SK-N-SH (cell line): ENCODE data around the gene DUSP5. TPM values are rescaled to one million over a fixed set of nuclear protein-coding genes. Genes with fewer than 3 reads are reported as not detected.
A peak's percentile ranks its signal among the peaks of the same experiment; 100 is the strongest.
"Not testable (repeated sequence)": the region's sequence is repeated elsewhere in the genome, so short reads cannot be mapped to it uniquely, and the experiment has no call there.

Experiments used
- CTCF ChIA-PET: fragments of 300-600, 350-600 bp; formaldehyde crosslinking; extraction: SDS; loops from one replicate; lab custom pipeline; 2021; lab: Yijun Ruan, JAX
- POLR2A ChIA-PET: fragments of 350-600 bp; sonication (Branson Sonifier 250); formaldehyde crosslinking; extraction: SDS; loops from one replicate; lab custom pipeline; 2020; ENCODE audit warnings: antibody characterized with exemption, inconsistent platforms; lab: Yijun Ruan, JAX
- DNase-seq: peaks from one replicate; pipeline ENCODE4 v3.0.0; 2012
- H2AFZ ChIP-seq: fragments of 200-600 bp; sonication (generic); 2 replicates; pipeline ENCODE4 v1.8.1; 2016; ENCODE audit warnings: antibody characterized with exemption, mild to moderate bottlenecking, low read depth
- H3F3A ChIP-seq: fragments of 200-600 bp; sonication (generic); replicated peaks from 2 replicates; pipeline ENCODE3; 2016; ENCODE audit warnings: antibody characterized with exemption, mild to moderate bottlenecking; ENCODE audit not compliant: insufficient read depth
- H3K27ac ChIP-seq, 2 experiments: fragments of 200-500 bp in 1 of 2; fragments of 200-600 bp in 1 of 2; sonication (Bioruptor generic) in 1 of 2; sonication (generic), shearing (Covaris generic) in 1 of 2; 2 replicates each; pipeline versions ENCODE4 v1.5.1 to v1.6.1; 2014 to 2016; ENCODE audit warnings: low read depth in 2 of 2, inconsistent platforms in 1 of 2, low read length in 1 of 2, mild to moderate bottlenecking in 1 of 2, mixed read lengths in 1 of 2
- H3K27me3 ChIP-seq: fragments of 200-600 bp; sonication (generic), shearing (Covaris generic); 2 replicates; pipeline ENCODE4 v1.6.1; 2016; ENCODE audit warnings: mixed run types; ENCODE audit not compliant: insufficient read depth
- H3K36me3 ChIP-seq, 2 experiments: fragments of 200-500 bp in 1 of 2; fragments of 200-600 bp in 1 of 2; sonication (Bioruptor generic) in 1 of 2; sonication (generic) in 1 of 2; replicated peaks in 1 of 2; 2 replicates each; pipeline versions ENCODE3 to v1.5.1; 2014 to 2016; ENCODE audit warnings: low read length in 1 of 2, mild to moderate bottlenecking in 1 of 2; ENCODE audit not compliant: insufficient read depth in 2 of 2, control insufficient read depth in 1 of 2
- H3K4me1 ChIP-seq, 2 experiments: fragments of 200-500 bp in 1 of 2; fragments of 200-600 bp in 1 of 2; sonication (Bioruptor generic) in 1 of 2; sonication (generic), shearing (Covaris generic) in 1 of 2; 2 replicates each; pipeline versions ENCODE4 v1.5.1 to v1.6.1; 2014 to 2016; ENCODE audit warnings: low read depth in 1 of 2, low read length in 1 of 2, mixed run types in 1 of 2; ENCODE audit not compliant: insufficient read depth in 2 of 2, control insufficient read depth in 1 of 2
- H3K4me2 ChIP-seq: fragments of 200-600 bp; sonication (generic), shearing (Covaris generic); 2 replicates; pipeline ENCODE4 v1.6.1; 2017; ENCODE audit warnings: mixed run types
- H3K4me3 ChIP-seq, 2 experiments: fragments of 200-500 bp in 1 of 2; fragments of 200-600 bp in 1 of 2; sonication (Bioruptor generic) in 1 of 2; sonication (generic), shearing (Covaris generic) in 1 of 2; 2 replicates each; pipeline versions ENCODE4 v1.5.1 to v1.8.1; 2014 to 2016; ENCODE audit warnings: low read depth in 2 of 2, inconsistent platforms in 1 of 2, low read length in 1 of 2, mild to moderate bottlenecking in 1 of 2, mixed read lengths in 1 of 2, moderate library complexity in 1 of 2
- H3K79me2 ChIP-seq: fragments of 200-600 bp; sonication (generic); 2 replicates; pipeline ENCODE4 v1.8.1; 2017; ENCODE audit warnings: mild to moderate bottlenecking; ENCODE audit not compliant: insufficient read depth
- H3K9ac ChIP-seq: fragments of 200-600 bp; sonication (generic); 2 replicates; pipeline ENCODE4 v1.6.1; 2017; ENCODE audit warnings: mixed run types
- H3K9me2 ChIP-seq: fragments of 200-600 bp; sonication (generic); 2 replicates; pipeline ENCODE4 v1.6.1; 2017; ENCODE audit warnings: mixed run types
- H3K9me3 ChIP-seq: fragments of 200-600 bp; sonication (generic); 2 replicates; pipeline ENCODE4 v1.6.1; 2017; ENCODE audit warnings: mixed run types, mild to moderate bottlenecking, moderate library complexity
- H4K20me1 ChIP-seq: fragments of 200-600 bp; sonication (generic); 2 replicates; pipeline ENCODE4 v1.6.1; 2017; ENCODE audit warnings: mild to moderate bottlenecking, mixed run types; ENCODE audit not compliant: insufficient read depth
- EP300 ChIP-seq, 2 experiments: IDR thresholded peaks; 2 replicates each; pipeline versions ENCODE4 v1.4.0 to v1.6.1; 2012; ENCODE audit warnings: borderline replicate concordance in 1 of 2, low read depth in 1 of 2, low read length in 1 of 2
- FOXJ3 ChIP-seq: sonication (generic); formaldehyde crosslinking; IDR thresholded peaks from 2 replicates; pipeline ENCODE4 v1.5.1; 2020; ENCODE audit warnings: mild to moderate bottlenecking, missing genetic modification reagents
- GATA2 ChIP-seq: sonication (generic); formaldehyde crosslinking; IDR thresholded peaks from 2 replicates; pipeline ENCODE4 v1.5.0; 2020; ENCODE audit warnings: mild to moderate bottlenecking, missing genetic modification reagents
- JUND ChIP-seq: IDR thresholded peaks from 2 replicates; pipeline ENCODE4 v1.4.0; 2012
- MEF2A ChIP-seq: IDR thresholded peaks from 2 replicates; pipeline ENCODE4 v1.4.0; 2012; ENCODE audit warnings: low read depth, borderline replicate concordance
- MXI1 ChIP-seq: IDR thresholded peaks from 2 replicates; pipeline ENCODE4 v1.6.1; 2012; ENCODE audit warnings: mild to moderate bottlenecking, low read depth, low read length, improper control_type of control experiment
- NFIC ChIP-seq: IDR thresholded peaks from 2 replicates; pipeline ENCODE4 v1.4.0; 2012; ENCODE audit warnings: borderline replicate concordance
- POLR2AphosphoS5 ChIP-seq: IDR thresholded peaks from 2 replicates; pipeline ENCODE4 v1.6.1; 2012; ENCODE audit warnings: low read depth, low read length
- SMC3 ChIP-seq: IDR thresholded peaks from 2 replicates; pipeline ENCODE4 v1.6.1; 2012; ENCODE audit warnings: low read depth, low read length, improper control_type of control experiment
- TAF1 ChIP-seq: IDR thresholded peaks from 2 replicates; pipeline ENCODE4 v1.6.1; 2012; ENCODE audit warnings: low read depth, mild to moderate bottlenecking, low read length, moderate library complexity, borderline replicate concordance
- USF2 ChIP-seq: fragments of 150-350 bp; IDR thresholded peaks from 2 replicates; pipeline ENCODE4 v1.6.1; 2017; ENCODE audit warnings: antibody characterized with exemption, low read length, low read depth, borderline replicate concordance
- WGBS: methylation state at CpG from one replicate; pipeline ENCODE4 v1.1.6; 2017; ENCODE audit warnings: low lambda C conversion rate; 5-methylcytosine and 5-hydroxymethylcytosine counted together
- polyA plus RNA-seq, 3 experiments: library from polyadenylated mRNA; depleted of rRNA; stranded (reverse); fragments of >200 nt; gene quantifications; 2 replicates each; pipeline ENCODE4 v1.2.3, GENCODE V29; 2012

DUSP5 gene
- polyA plus RNA-seq, 1 of the 3 experiments (the other 2 are of a cell fraction) = 52.0 TPM

- WGBS = 81% methylated on average over 4 of the region's 5 CpGs
- CTCF ChIA-PET = no interaction called here
- H3K9ac ChIP-seq = peak overlapping the region; percentile 32; the same call in 1 of the 2 replicates
These were observed 30.7 kb downstream of the DUSP5 start for GRCh38 chr10:110528224-110528996.

GRCh38 chr10:110528997-110529524, 31.4 kb downstream of the DUSP5 start:
- H3K4me1 ChIP-seq = peaks cover 8 to 57% of the 10 kb centered on the region in 2 experiments; a peak in 3 of 4 replicates
- H3K9ac ChIP-seq, H3K9me2 ChIP-seq, H3K4me3 ChIP-seq, H4K20me1 ChIP-seq, POLR2A ChIA-PET, H3K79me2 ChIP-seq, DNase-seq, H3K27me3 ChIP-seq, H2AFZ ChIP-seq, H3K36me3 ChIP-seq, H3K9me3 ChIP-seq: not testable (repeated sequence)
- H3K4me2 ChIP-seq = peak overlapping the region; percentile 24
- CTCF ChIA-PET = interaction anchor here (0.7 kb wide), 1 partner anchor 19 kb away, joined by 3 read pairs; no protein-coding TSS in a partner anchor
- H3K27ac ChIP-seq = peak overlapping the region in 1 of 2 experiments; percentile 76; a peak in 2 of 4 replicates
- H3F3A ChIP-seq = peaks cover 38% of the 10 kb centered on the region
- 83% methylated on average over 8 of the region's 8 CpGs for WGBS

More at GRCh38 chr10:110528224-110528996, 30.7 kb downstream of the DUSP5 start:
- Histone ChIP-seq H3K36me3 (no peaks in the 10 kb centered on the region), H3F3A (peaks cover 38% of the 10 kb centered on the region), H3K9me2 (no peaks in the 10 kb centered on the region), H3K9me3 (no peaks in the 10 kb centered on the region), H4K20me1 (no peaks in the 10 kb centered on the region), H3K27ac (peak overlapping the region; percentile 41 to 76; a peak in 3 of 4 replicates), H2AFZ (peak overlapping the region; percentile 82; the same call in 1 of the 2 replicates), H3K27me3 (no peaks in the 10 kb centered on the region), H3K79me2 (no peaks in the 10 kb centered on the region; the same call in 1 of the 2 replicates), H3K4me3 (no peak overlapping the region), H3K4me1 (peaks cover 8 to 57% of the 10 kb centered on the region in 2 experiments; a peak in 3 of 4 replicates), H3K4me2 (peak overlapping the region; percentile 39)
- no peak for TF ChIP-seq MEF2A
- 0 out of 2 replicates have a peak, but pooled peaks have one; percentile 3 for TF ChIP-seq NFIC
- no peak for TF ChIP-seq POLR2AphosphoS5
- TF ChIP-seq TAF1 = no peak
- TF ChIP-seq SMC3 = no peak
- POLR2A ChIA-PET = no interaction called here
- DNase-seq = no peak

- Histone ChIP-seq H3K79me2 (no peaks in the 10 kb centered on the region; the same call in 1 of the 2 replicates), H3K4me2 (no peak overlapping the region), H3K4me1 (peaks cover 8 to 55% of the 10 kb centered on the region in 2 experiments; a peak in 3 of 4 replicates), H3K9ac (no peak overlapping the region), H3K36me3 (no peaks in the 10 kb centered on the region), H3K27me3 (no peaks in the 10 kb centered on the region), H3K9me2 (no peaks in the 10 kb centered on the region), H2AFZ (no peak overlapping the region), H3K9me3 (no peaks in the 10 kb centered on the region), H3K4me3 (no peak overlapping the region), H3F3A (peaks cover 40% of the 10 kb centered on the region), H4K20me1 (no peaks in the 10 kb centered on the region), H3K27ac (peak overlapping the region in 1 of 2 experiments; percentile 76; a peak in 2 of 4 replicates)
- DNase-seq = no peak
- ChIA-PET POLR2A (no interaction called here), CTCF (interaction anchor here (0.7 kb wide), 1 partner anchor 19 kb away, joined by 3 read pairs; no protein-coding TSS in a partner anchor)
- 98% methylated on average over 6 of the region's 6 CpGs for WGBS
- TF ChIP-seq FOXJ3 = no peak
- no peak for TF ChIP-seq SMC3
- TF ChIP-seq USF2 = no peak
- TF ChIP-seq MXI1 = no peak
- no peak for TF ChIP-seq MEF2A
- TF ChIP-seq GATA2 (CRISPR knock-in tag) = no peak
- no peak for TF ChIP-seq JUND
- TF ChIP-seq EP300 (IDR thresholded peaks at IDR 0.05; ENCODE audit: borderline replicate concordance in 1 of 2, low read depth in 1 of 2, low read length in 1 of 2) = no peak
These were observed 31.9 kb downstream of the DUSP5 start for GRCh38 chr10:110529596-110530011.
